Measurements from ENCODE around the gene HPCA.

The HPCA gene

GRCh38 chr1:32860566-32860965, 25.7 kb upstream of the HPCA start:
- DNase-seq (ENCODE audit: low spot score): no peak
- TF ChIP-seq CTCF (IDR thresholded peaks at IDR 0.05; ENCODE audit: extremely low read depth, missing control alignments): no peak

GRCh38 chr1:32861904-32862695, 24.2 kb upstream of the HPCA start:
- no peak for DNase-seq (ENCODE audit: low spot score)
- TF ChIP-seq CTCF (IDR thresholded peaks at IDR 0.05; ENCODE audit: extremely low read depth, missing control alignments): no peak

GRCh38 chr1:32863218-32863880, 22.9 kb upstream of the HPCA start:
- no peak for TF ChIP-seq CTCF (IDR thresholded peaks at IDR 0.05; ENCODE audit: extremely low read depth, missing control alignments)
- DNase-seq (ENCODE audit: low spot score): no peak

GRCh38 chr1:32863881-32864245, 22.4 kb upstream of the HPCA start:
- DNase-seq (ENCODE audit: low spot score): no peak
- TF ChIP-seq CTCF (IDR thresholded peaks at IDR 0.05; ENCODE audit: extremely low read depth, missing control alignments): no peak

GRCh38 chr1:32864375-32865019, 21.8 kb upstream of the HPCA start:
- DNase-seq (ENCODE audit: low spot score): no peak
- no peak for TF ChIP-seq CTCF (IDR thresholded peaks at IDR 0.05; ENCODE audit: extremely low read depth, missing control alignments)

- no peak for TF ChIP-seq CTCF (IDR thresholded peaks at IDR 0.05; ENCODE audit: extremely low read depth, missing control alignments)
- DNase-seq (ENCODE audit: low spot score): no peak
These were observed 20.5 kb upstream of the HPCA start for GRCh38 chr1:32865639-32866405.

Measured in GM20000 (cell line).